NK-92 (cell line): ENCODE data around the gene C7orf33.

Experiments
- DNase-seq: peaks from one replicate; lab custom pipeline; 2025; ENCODE audit not compliant: unreplicated experiment; lab: John Stamatoyannopoulos, UW

Gene C7orf33

DNA sequence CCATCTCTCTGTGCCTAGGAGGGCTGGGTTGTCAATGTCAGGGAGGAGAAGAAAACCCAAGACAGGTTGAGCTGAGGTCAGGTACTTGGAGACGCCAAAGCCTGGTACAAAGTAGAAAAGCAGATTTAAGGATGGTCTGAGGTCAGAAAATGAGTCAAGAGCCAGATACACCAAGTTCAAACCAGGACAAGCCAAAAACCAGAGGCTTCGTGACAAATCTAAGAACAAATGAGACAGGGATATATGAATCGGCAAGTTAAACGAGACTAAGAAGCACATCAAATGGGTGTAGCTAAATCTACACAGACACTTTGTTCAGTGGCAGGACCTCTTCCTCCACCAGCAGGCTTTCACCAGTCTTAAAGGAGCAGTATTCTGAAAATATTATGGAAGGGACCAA lies 34.2 kb downstream of the C7orf33 start:
- no peak for DNase-seq

DNA sequence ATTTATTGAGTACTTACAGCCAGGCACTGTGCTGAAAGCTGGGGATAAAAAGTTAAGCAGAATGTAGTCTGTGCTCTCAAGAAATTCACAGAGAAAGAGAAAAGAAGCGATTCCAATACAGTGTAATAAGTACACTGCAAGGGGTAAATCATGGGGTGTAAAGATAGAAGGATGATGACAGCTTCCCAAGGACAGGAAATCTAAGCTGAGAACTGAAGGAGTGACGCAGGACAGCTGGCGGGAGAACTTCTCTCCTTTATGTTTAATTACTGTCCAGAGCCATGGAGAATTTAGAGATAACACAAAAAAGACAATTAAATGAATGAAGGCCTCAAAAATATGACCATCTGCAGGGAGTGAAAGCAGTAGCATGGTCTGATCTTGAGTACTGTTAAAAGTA lies 34.8 kb downstream of the C7orf33 start:
- no peak for DNase-seq

DNA sequence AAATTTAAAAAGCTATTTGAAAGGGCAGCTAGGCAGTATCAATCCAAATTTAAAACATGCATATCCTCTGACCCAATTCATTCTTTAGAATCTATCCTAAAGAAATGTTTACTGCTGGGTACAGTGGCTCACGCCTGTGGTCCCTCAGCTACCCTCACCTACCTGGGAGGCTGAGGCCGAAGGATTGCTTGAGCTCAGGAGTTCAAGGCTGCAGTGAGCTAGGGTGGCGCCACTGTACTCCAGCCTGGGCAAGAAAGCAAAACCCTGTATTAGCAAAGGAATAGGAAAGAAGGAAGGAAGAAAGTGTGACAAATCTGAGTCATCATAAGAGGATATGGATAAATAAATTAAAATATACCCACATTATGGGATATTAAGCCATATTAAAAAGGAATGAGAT lies 36.3 kb downstream of the C7orf33 start:
- DNase-seq: no peak

DNA sequence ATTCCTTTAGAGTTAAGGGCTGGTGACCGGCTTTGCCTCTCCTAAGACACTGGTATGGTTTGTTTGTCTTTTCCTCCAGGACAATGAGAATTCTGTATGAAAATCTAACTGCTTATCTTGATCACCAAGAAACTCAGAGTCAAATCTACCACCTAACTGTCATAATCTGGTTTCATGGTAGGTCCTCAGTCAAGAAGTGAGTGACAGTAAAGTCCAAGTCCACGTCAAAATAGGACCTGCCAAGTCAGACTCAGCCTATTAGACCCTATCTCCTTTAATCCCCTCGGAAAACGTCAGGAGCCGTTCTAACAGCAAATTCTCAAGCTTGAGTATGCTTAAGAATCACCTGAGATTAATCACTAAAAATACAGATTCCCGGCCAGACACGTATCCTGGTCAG lies 37.4 kb downstream of the C7orf33 start:
- DNase-seq: no peak

DNA sequence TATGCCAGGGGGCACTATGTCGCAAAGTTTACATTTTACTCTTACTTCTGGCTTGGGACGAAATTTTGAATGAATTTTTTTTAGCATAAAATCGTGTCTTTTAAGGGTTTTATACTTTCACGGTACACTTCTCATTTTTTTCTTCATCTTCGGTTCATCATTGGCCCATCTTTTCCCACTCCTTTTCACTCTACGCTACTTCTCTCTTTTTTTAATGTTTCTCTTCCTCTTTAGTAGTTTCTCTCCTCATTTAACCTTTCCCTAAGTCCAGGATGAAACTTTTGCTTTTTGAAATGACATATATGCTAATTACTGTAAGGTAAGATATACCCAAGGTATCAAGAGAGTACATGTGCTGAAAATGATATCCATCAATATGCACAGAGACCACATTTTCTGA lies 39.5 kb downstream of the C7orf33 start:
- no peak for DNase-seq

DNA sequence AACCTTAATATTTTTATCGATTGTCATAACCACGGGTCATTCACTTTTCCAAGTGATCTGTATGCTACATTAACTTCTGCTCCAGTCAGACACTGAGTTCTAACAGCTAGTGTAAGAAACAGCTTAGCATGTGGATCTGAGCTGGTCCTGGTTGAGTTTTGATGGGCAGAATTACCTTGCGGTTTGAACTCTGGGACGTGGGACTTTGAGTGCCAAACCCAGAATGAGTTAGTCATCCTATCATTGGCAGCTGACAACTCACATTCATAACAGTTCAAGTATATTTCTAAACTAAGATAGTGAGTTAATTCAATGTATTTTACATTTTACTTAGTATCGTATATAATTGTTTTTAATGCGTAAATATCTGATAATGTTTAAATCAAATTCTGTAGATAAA lies 43.2 kb downstream of the C7orf33 start:
- no peak for DNase-seq

DNA sequence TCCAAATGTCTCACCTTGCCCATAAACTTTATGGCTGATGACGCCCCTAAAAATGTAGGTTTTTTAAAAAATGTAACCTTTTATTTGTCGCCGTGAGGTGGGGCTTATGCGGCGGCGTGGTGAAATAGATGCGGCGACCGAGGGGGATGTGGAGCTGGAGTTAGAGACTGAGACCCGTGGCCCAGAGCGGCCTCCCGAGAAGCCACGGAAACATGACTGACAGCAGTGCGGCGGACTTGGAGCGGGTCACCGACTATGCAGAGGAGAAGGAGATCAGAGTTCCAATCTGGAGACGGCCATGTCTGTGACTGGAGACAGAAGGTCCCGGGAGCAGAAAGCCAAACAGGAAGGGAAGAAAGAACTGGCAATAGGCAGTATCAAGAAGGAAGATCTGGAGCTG lies 46.5 kb downstream of the C7orf33 start:
- no peak for DNase-seq

DNA sequence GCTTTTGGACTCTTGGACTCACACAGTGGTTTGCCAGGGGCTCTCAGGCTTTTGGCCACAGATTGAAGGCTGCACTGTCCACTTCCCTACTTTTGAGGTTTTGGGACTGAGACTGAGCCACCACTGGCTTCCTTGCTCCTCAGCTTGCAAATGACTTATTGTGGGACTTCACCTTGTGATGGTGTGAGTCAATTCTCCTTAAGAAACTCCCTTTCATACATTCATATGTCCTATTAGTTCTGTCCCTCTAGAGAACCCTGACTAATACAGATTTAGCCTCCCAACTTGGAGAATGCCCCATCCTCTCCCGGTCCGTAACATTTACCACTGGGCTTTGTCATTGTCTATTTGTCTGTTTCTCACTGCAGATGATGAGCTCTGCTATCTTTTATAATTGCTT lies 55.3 kb downstream of the C7orf33 start:
- no peak for DNase-seq

DNA sequence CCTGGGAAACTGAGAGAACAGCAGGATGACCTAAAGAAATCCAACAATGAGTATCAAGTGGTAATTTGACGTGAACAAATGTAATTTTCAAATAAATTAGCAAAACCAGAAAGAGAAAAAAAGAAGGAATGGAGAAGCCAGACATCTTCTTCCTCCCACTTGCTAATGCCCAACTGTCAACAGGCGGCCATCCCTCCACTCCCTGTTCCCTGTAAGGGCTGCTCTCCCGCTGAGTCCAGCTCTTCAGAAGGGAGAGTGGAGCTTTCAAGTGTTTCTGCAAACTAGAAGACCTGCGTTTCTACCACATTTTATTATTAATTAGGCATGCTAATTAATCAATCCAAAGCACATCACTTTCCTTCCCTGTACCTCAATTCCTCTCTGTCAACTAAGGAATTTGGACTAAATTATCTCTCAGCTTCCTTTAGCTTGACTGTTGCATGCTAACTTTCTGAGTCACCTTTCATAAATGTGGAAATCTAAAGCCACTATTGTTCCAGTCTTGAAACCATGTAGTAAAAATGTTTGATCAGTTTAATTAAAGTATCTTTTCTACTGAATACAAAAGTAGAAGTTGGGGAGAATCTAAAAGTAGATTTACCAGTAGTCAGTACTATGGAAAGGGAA lies 59.8 kb downstream of the C7orf33 start:
- DNase-seq: no peak

DNA sequence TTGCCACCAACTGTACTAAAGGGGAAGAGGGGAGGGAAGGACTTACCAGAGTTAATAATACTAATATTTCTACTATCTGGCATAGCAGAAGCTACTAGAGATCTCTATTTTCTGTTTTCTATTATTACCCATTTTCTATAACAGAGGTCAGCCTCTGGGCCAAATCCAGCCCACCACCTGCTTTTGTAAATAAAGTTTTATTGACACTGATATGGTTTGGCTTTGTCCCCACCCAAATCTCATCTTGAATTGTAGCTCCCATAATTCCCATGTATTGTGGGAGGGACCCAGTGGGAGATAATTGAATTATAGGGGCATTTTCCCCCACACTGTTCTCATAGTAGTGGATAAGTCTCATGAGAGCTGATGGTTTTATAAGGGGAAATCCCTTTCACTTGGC lies 62.2 kb downstream of the C7orf33 start:
- no peak for DNase-seq

DNA sequence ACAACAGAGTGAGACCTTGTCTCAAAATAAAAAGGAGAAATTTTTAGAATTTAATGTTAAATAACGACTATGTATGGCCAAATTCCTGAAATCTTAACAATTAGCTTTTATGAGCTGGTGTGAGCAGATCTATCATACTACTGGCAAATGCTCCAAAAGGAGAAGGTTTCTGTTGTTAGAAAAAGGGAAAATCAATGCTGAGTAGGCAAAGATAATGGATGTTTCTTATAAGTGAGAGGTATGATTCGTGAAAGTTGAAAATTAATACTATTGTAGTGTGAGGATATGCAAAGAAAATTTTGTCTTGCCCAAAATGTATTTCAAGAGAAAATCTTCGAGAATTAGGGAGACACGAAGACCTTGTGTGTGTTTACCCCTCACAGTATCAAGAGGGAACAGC lies 67.4 kb downstream of the C7orf33 start:
- DNase-seq: no peak

DNA sequence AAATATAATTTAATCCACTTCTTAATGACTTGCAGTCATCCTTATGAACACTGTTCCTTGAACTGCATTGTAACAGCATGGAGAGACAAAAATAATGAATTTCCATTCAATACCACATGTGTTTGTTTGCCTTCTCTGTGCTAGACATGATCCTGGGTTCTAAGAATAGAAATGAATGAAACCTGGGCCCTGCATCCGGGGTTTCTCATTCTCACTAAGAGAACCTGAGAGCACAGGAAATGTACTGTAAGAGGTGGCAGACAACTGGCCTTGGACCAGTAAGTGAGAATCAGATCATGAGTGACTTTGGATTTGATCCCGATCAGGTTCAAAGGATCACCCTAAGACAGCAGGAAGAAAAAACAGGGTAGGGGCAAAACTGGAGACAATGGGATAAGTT lies 70.9 kb downstream of the C7orf33 start:
- DNase-seq: no peak

DNA sequence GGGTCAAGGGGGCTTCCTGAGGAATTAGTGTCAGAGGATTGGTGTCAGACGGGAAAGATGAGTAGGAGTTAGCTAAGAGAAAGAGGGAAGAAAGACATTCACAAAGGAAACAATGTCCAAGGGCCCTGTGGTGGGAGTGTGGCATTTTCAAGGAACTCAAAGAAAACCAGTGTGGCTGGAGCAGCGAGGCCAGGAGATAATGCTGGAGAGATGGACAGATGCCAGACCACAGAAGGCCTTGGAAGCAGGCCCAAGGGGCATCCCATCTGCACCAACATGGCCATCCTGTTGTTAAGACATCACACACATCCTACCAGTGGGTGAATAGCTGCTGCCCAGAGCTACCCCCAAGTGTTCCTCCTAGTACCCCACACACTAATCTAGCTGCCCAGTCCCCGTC lies 72.1 kb downstream of the C7orf33 start:
- no peak for DNase-seq

DNA sequence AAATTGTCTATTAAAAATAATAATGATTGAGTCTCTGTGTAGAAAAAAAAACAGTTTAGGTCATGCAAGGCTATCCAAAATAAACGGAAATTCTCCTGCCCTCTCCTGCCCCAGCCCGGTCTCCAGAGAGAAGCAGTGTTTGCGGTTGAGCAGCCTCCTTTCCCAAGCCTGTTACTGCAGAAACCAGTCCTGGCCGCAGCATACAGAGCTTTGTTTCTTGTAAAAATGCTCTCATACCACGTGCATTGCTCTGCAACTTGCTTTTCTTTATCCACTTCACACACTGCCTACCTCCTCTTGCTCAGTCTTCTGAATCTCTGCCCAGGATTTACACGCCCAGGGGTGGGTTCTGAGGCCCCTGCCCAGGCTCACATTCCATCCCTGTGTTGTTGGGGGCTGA lies 73.8 kb downstream of the C7orf33 start:
- no peak for DNase-seq

DNA sequence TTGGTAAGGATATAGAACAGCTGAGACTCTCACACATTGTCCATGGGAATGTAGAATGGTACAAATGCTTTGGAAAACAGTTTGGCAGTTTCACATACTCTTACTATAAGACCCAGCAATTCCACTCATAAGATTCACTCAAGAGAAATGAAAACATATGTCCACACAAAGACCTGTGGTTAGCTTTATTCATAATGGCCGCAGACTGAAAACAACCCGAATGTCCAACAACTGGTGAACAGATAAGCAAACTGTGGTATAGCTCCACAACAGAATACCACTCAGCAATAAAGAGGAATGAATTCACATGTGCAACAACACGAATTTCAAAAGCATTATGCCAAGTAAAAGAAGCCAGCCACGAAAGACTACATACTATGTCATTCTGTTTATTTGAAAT lies 74.7 kb downstream of the C7orf33 start:
- no peak for DNase-seq
